ENCODE measurements around the gene CELSR1.

- TF ChIP-seq POLR2AphosphoS5 (IDR thresholded peaks at IDR 0.05; ENCODE audit: low read depth, low read length) (no peak), CTCF (IDR thresholded peaks at IDR 0.05) (no peak)
Measured at GRCh38 chr22:46581538-46582244, 44.3 kb upstream of the CELSR1 start.
